Measurements from ENCODE around the gene B4GAT1. TPM values are rescaled to one million over a fixed set of nuclear protein-coding genes. Genes with fewer than 3 reads are reported as not detected.

Gene B4GAT1
- total and polyA plus RNA-seq, 9 of the 15 experiments (the other 6 are each of a cell fraction or from before 2014, with no cell fraction given), result 0.86 to 9.5 (median 3.8) TPM

DNA sequence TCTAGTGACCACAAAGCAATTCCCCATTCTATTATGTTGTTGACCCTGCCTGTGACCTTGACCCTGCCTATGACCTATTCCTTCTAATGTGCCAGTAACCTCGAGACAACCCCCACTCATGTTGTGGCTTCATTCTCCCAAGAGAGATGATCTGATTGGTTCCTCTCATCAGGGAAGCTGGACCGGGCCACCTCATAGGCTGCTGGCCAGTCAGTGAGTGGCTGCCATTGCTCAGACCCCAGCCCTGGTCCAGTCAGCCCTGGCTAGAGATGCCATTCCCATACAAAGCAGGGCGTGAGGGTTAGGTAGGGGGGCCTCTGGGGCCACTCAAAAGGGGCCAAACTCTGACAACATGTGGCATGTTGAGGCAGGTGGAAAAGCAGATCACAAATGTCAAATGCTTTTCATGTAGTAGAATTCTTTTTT, 12.2 kb upstream of the B4GAT1 start (continued):
- TF ChIP-seq, protein P1, sequence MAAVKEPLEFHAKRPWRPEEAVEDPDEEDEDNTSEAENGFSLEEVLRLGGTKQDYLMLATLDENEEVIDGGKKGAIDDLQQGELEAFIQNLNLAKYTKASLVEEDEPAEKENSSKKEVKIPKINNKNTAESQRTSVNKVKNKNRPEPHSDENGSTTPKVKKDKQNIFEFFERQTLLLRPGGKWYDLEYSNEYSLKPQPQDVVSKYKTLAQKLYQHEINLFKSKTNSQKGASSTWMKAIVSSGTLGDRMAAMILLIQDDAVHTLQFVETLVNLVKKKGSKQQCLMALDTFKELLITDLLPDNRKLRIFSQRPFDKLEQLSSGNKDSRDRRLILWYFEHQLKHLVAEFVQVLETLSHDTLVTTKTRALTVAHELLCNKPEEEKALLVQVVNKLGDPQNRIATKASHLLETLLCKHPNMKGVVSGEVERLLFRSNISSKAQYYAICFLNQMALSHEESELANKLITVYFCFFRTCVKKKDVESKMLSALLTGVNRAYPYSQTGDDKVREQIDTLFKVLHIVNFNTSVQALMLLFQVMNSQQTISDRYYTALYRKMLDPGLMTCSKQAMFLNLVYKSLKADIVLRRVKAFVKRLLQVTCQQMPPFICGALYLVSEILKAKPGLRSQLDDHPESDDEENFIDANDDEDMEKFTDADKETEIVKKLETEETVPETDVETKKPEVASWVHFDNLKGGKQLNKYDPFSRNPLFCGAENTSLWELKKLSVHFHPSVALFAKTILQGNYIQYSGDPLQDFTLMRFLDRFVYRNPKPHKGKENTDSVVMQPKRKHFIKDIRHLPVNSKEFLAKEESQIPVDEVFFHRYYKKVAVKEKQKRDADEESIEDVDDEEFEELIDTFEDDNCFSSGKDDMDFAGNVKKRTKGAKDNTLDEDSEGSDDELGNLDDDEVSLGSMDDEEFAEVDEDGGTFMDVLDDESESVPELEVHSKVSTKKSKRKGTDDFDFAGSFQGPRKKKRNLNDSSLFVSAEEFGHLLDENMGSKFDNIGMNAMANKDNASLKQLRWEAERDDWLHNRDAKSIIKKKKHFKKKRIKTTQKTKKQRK (IDR thresholded peaks at IDR 0.05; ENCODE audit: borderline replicate concordance, low read depth, low read length), result no peak
- TF ChIP-seq POLR2A (conservative IDR thresholded peaks at IDR 0.05) (peak; percentile 57), RBM25 (IDR thresholded peaks at IDR 0.05; ENCODE audit: low read depth, low read length, severe bottlenecking) (peak; percentile 12), ZNF224 (CRISPR knock-in tag; IDR thresholded peaks at IDR 0.05) (no peak), KDM1A (IDR thresholded peaks at IDR 0.05) (peak in 1 of 2 experiments; percentile 49; a peak in 2 of 4 replicates), MAFF (IDR thresholded peaks at IDR 0.05; ENCODE audit: low read length) (no peak), NFYB (IDR thresholded peaks at IDR 0.05; ENCODE audit: extremely low read depth, insufficient read length) (peak; percentile 52), POLR2AphosphoS5 (IDR thresholded peaks at IDR 0.05; ENCODE audit: control insufficient read depth, insufficient read depth, low read depth, low read length) (0 out of 2 replicates have a peak, but pooled peaks have one; percentile 37), ZNF764 (CRISPR knock-in tag; IDR thresholded peaks at IDR 0.05; ENCODE audit: low read depth) (no peak), POLR2AphosphoS2 (IDR thresholded peaks at IDR 0.05; ENCODE audit: low read length) (peak; percentile 83), NCOR1 (IDR thresholded peaks at IDR 0.05) (0 out of 2 replicates have a peak, but pooled peaks have one; percentile 5), CBFA2T3 (IDR thresholded peaks at IDR 0.05) (no peak), FOXA3 (CRISPR knock-in tag; conservative IDR thresholded peaks at IDR 0.05 in 1 of 2, IDR thresholded peaks at IDR 0.05 in 1 of 2) (0 out of 4 replicates have a peak, but pooled peaks of 1 of the 2 experiments have one; percentile 27), EWSR1 (IDR thresholded peaks at IDR 0.05; ENCODE audit: borderline replicate concordance, low read depth, partially characterized antibody) (no peak), DNMT1 (IDR thresholded peaks at IDR 0.05) (no peak)
- TF ChIP-seq, protein P2, sequence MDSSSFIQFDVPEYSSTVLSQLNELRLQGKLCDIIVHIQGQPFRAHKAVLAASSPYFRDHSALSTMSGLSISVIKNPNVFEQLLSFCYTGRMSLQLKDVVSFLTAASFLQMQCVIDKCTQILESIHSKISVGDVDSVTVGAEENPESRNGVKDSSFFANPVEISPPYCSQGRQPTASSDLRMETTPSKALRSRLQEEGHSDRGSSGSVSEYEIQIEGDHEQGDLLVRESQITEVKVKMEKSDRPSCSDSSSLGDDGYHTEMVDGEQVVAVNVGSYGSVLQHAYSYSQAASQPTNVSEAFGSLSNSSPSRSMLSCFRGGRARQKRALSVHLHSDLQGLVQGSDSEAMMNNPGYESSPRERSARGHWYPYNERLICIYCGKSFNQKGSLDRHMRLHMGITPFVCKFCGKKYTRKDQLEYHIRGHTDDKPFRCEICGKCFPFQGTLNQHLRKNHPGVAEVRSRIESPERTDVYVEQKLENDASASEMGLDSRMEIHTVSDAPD (CRISPR knock-in tag; IDR thresholded peaks at IDR 0.05), result no peak
- TF ChIP-seq, protein P3, sequence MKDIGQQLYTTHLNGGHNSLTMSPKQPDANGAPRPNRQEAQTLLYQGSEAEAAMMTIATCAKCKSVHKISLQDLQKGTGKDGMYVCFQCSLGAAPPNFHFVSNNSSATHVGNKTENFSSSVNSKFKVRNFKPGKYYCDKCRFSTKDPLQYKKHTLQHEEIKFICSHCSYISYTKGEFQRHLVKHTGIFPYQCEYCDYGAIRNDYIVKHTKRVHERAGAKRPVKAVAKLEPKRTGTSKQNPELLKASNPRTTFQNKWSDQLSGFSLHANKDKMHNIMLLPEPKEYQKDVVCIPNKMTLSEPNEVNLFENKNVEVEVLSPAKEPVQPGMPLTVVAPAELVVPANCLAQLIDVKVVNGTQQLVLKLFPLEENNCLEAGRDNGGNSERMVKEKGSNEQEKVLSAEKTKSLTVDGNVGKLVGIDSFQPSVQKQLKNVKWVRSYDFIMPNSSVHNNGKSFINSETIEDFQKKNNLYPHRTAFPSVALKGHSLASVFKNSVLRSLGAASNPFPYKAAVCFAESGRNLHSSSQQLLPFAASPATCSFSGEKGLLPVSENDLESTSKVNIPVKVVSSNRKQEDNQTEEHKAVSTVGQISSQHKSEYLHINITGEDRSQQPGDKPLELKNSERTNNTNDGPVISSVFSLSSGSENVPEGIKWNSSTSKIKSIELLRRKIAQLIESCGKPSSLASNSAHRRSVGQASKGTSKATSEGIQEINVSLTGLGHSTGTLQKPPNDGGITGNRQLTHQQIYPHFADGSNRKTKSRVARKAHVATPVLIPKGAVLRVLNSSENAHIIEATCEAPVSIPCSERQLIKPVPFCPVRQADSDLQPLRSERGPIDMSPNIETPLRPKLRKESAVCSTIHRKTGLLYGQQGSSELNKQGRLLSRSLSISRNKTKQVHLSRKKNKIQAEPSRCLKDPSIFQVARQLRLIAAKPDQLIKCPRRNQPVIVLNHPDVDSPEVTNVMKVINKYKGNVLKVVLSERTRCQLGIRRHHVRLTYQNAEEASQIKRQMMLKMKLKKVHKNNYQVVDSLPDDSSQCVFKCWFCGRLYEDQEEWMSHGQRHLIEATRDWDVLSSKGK (CRISPR knock-in tag; IDR thresholded peaks at IDR 0.05), result no peak
- TF ChIP-seq, protein P4, sequence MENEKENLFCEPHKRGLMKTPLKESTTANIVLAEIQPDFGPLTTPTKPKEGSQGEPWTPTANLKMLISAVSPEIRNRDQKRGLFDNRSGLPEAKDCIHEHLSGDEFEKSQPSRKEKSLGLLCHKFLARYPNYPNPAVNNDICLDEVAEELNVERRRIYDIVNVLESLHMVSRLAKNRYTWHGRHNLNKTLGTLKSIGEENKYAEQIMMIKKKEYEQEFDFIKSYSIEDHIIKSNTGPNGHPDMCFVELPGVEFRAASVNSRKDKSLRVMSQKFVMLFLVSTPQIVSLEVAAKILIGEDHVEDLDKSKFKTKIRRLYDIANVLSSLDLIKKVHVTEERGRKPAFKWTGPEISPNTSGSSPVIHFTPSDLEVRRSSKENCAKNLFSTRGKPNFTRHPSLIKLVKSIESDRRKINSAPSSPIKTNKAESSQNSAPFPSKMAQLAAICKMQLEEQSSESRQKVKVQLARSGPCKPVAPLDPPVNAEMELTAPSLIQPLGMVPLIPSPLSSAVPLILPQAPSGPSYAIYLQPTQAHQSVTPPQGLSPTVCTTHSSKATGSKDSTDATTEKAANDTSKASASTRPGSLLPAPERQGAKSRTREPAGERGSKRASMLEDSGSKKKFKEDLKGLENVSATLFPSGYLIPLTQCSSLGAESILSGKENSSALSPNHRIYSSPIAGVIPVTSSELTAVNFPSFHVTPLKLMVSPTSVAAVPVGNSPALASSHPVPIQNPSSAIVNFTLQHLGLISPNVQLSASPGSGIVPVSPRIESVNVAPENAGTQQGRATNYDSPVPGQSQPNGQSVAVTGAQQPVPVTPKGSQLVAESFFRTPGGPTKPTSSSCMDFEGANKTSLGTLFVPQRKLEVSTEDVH (IDR thresholded peaks at IDR 0.05; ENCODE audit: low read depth, partially characterized antibody), result no peak
